ENCODE results near the gene CHST2.
A peak's percentile ranks its signal among the peaks of the same experiment; 100 is the strongest.
"Not testable (repeated sequence)": the region's sequence is repeated elsewhere in the genome, so short reads cannot be mapped to it uniquely, and the experiment has no call there.

CHST2 gene, protein sequence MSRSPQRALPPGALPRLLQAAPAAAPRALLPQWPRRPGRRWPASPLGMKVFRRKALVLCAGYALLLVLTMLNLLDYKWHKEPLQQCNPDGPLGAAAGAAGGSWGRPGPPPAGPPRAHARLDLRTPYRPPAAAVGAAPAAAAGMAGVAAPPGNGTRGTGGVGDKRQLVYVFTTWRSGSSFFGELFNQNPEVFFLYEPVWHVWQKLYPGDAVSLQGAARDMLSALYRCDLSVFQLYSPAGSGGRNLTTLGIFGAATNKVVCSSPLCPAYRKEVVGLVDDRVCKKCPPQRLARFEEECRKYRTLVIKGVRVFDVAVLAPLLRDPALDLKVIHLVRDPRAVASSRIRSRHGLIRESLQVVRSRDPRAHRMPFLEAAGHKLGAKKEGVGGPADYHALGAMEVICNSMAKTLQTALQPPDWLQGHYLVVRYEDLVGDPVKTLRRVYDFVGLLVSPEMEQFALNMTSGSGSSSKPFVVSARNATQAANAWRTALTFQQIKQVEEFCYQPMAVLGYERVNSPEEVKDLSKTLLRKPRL

DNA sequence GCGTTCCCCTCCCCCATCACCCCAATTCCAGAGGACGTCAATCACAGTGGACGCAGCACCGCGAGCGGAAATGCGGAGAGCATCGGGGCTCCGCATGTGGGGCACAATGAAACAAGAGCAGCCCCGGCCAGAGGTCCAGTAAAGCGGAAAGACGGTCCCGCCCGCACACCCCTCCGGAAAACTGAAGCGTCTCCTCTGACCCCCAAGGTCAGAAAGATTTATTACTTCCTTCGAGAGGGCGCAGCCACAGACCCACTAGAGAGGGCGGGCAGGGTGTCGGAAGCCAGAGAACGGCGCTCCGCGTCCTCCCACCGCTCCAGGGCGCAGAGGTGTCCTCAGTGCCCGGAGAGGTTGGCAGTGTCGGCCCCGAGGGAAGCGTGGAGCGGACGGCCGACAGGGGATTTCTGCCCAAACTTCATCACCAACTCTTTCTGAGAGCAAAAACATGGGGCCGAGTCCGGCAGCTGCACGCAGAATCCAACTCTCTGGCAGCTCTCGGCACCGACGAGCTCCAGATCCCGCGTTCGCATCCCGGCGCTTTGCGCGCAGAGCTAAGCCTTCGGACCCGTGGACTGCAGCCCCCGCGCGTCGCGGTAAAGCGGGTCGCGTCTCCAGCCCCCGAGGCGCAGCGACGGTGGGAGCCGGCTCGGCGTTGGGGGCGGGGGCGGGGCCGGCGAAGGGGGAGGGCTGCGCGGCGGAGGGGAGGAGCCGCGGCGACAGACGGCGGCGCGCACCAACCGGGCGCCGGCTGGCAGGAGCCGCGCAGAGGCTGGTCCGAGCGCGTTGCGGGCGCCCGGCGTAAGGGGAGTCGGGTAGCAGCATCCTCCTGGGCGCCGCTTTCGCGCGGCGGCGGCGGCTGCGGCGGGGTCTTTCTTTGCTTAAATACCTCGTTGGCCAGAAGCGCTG is at the start of gene CHST2:
CHST2 (plus strand) TSS at position 763 of the 906 bp plus-strand sequence. CDS start 1,046 bp downstream, outside the sequence.
- DNase-seq, result no peak

DNA sequence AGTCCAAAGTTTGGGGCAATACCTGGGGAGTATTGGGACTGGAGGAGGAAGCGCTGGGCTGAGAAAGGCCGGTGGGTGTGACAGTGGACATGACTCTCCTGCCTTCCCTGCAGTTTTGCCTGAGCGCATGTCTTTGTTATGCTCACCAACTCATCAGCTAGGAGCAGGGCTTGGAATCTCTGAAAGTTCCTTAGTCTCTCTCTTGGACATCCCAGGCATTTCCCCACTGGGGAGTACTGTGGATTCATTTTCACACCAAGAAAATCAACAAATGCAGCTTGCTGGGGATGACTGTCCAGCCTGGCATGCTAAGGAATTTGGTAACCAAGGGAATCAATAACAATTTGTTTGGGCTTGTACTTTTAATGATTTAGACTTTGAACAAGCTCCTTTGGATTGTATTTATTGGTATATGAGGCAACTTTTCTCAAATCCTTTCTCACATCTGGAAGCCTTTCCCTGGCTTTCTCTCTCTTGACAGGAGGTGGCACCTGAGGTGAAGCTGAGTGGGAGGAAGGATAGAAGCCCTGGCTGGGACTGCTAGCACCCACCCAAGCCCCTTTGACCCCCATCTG is 48.5 kb upstream of the CHST2 start:
- no peak for DNase-seq

DNA sequence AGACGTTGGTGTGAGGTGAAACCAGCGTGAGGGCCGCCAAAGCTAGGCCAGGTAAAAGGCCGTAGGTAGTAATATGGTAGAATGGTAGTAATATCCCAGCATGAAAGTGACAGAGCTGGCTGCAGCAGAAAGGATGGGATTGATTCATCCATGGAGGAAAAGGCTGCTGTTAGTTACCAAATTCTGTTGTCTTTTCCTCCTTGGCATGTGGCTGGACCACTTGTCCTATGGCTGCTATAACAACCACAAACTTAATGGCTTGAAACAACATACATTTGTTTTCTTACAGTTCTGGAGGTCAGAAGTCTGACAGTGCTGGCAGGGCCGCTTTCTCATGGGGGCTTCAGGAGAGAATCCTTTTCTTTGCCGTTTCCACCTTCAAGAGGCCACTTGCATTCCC is 47.8 kb upstream of the CHST2 start:
- no peak for DNase-seq

DNA sequence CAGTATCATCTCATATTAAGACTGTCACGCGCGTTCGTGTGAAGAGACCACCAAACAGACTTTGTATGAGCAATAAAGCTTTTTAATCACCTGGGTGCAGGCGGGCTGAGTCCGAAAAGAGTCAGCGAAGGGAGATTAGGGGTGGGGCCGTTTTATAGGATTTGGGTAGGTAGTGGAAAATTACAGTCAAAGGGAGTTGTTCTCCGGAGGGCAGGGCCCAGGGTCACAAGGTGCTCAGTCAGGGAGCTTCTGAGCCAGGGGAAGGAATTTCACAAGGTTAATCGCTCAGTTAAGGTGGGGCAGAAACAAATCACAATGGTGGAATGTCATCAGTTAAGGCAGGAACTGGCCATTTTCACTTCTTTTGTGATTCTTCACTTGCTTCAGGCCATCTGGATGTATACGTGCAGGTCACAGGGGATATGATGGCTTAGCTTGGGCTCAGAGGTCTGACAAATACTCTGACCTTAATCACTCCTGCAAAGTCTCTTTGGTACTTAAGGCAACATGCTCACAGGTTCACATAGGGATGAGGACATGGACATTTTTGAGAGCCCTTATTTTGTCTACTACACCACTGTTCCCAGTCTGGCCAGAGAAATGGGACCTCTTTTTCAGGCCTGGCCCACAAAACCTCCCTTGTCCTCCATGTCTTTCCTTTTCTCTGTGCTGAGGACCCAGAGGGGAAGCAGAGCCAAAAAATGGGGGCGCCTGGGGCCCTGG is 47.1 kb upstream of the CHST2 start:
- DNase-seq, result not testable (repeated sequence)

DNA sequence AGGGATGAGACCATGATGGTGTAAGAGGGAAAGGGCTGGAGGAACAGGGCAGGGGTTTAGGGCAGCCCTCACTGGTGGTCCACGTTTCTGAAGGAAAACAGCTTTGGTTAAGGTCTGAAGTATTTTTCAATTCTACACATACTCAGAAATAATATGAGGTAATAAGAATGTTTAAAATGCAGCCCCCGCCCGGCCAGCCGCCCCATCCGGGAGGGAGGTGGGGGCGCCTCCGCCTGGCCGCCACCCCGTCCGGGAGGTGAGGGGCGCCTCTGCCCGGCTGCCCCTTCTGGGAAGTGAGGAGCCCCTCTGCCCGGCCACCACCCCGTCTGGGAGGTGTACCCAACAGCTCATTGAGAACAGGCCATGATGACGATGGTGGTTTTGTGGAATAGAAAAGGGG is 46.0 kb upstream of the CHST2 start:
- not testable (repeated sequence) for DNase-seq

DNA sequence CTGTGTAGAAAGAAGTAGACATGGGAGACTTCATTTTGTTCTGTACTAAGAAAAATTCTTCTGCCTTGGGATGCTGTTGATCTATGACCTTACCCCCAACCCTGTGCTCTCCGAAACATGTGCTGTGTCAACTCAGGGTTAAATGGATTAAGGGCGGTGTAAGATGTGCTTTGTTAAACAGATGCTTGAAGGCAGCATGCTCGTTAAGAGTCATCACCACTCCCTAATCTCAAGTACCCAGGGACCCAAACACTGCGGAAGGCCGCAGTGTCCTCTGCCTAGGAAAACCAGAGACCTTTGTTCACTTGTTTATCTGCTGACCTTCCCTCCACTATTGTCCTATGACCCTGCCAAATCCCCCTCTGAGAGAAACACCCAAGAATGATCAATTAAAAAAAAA is 45.6 kb upstream of the CHST2 start:
- DNase-seq, result not testable (repeated sequence)

DNA sequence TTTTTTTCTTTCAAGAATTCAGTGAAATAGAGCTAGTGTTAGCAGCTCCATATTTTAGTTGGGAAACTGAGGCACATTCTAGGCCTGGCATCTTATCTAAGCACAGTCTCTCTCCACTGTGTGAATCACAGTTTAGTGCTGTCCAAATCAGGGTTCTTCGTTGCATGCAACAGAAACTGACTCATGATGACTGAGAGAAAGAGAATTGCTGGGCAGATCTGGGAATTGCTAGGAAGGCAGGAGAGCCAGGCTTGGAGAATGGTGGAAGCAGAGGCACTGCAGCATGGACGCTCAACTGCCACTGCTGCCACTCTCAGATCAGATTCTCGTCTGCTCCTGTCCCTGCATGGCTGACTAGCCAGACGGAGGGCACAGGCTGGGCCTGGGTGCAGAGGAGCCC is 40.7 kb upstream of the CHST2 start:
- no peak for DNase-seq

DNA sequence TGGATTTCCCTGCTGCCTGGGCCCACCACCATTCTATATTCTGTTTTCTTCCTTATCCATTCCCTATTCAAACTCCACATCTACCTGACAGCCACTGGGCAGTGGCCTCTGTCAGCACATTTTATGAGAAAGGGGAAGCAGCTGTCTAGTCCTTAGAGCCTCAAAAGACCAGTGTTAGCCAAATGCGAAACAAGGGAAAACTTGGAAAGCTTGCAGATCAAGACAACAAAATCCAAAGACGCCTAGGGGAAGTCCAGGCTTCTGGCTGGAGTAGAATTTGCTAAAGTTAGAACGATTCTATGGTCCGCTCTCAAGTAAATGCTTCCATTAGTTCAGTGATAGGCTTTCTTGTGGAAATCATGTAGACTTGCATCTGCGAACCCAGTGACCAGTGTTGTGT is 39.4 kb upstream of the CHST2 start:
- no peak for DNase-seq

DNA sequence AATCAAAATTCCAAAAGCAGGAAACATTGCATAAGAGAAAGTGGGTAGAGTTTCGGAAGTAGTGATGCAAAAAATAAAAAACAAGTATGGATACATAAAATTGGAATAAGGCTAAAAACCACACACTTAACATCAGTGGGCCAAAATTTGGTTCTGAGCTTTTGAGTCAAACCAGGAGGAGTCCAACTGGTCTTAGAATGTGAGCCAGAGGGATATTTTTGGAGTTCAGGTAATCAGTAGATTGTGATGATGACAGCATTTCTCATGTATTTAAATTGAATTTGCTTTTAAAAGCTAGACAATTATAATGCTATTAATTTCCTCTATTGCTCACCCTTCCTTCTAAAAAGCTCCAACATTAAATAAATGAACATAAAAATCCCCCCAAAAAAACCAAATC is 38.2 kb upstream of the CHST2 start:
- DNase-seq, result no peak

DNA sequence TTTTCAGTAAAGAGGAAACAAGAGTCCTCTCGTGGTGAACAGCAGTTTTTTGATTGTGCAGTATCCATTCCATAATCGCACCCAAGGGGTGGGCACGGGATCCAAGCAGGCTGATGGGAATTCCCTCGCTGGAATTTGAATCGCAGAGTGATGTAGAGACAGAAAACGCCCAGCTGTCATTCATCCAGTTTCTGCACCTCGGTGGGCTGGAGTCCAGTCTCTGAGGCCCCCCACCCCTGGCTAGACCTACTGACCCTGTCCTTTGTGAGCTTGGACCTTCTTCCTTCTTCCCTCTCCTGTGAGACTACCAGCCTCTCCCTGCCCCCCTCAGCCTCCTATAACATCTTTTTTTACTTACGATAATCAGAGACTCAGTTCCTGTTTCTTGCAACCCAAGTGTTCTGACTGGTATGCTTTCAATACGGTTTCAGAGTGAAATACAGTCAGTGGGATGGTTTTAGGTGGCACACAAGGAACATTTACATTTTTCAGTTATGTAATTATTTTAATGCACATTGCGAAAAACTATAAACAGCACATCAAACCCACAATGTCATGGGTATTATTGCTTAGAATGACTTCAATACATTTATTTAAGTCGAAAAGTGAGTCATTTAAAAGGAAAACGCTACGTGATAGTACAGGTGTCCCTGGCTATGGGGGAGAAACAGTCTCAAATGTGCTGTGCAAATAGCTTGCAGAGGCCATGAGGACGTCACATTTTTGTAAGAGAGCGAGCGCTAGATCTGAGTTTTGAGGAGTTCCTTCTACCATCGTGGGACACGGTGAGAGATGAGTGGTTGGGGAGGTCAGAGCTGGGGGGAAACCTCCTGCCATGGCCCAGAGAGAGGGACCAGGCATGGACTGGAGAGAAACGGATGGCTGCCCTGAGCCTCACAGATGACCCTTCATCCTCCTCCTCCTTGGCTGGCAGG is 37.5 kb upstream of the CHST2 start:
- no peak for DNase-seq

DNA sequence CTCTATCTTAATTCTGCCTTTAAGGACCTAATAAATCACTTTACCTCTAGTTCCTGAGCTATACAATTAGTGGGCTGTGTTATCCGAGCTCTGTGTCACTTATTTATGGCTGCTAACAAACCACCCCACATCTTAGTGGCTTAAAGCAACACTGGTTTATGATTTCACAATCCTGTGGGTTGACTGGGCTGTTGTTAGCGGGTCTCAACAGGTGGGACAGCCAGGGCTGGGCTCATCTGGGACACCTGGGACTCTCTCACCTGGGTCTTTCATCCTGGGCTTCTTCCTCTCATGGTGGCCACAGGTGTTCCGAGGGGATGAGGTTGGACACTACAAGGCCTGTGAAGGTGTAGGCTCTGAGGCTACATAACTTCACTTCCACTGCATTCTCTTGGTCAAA is 35.8 kb upstream of the CHST2 start:
- DNase-seq, result no peak

DNA sequence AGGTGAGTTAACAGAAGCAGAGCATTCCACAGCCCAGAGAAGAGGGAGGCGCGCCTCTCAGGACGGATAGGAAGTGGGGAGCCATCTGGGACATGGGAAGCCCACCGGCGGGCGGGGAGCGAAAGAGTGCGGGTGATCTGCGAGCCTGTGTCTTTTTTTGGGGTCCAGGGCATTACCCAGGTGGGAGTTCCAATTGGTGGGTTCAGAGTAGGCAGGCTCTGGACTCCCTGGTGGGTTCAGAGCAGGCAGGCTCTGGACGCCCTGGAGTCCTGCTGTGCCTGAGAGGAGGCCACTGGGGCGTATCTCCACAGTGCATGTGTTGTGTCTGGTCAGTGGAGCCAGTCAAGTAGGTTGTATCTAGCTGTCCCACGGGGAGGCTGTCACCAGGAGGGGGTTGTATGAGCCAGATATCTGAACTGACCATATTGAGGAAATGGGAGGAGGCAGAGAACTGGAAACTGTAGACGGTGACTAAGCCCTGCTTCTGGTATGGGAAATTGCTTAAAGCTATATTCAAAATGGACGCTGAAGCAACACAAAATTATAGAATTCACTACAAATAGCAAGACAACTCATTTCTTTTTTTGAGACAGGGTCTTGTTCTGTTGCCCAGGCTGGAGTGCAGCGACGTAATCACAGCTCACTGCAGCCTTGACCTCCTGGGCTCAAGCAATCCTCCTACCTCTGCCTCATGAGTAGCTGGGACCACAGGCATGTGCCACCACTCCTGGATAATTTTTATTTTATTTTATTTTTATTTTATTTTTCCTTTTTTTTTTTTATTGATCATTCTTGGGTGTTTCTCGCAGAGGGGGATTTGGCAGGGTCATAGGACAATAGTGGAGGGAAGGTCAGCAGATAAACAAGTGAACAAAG is 34.5 kb upstream of the CHST2 start:
- DNase-seq, result no peak

DNA sequence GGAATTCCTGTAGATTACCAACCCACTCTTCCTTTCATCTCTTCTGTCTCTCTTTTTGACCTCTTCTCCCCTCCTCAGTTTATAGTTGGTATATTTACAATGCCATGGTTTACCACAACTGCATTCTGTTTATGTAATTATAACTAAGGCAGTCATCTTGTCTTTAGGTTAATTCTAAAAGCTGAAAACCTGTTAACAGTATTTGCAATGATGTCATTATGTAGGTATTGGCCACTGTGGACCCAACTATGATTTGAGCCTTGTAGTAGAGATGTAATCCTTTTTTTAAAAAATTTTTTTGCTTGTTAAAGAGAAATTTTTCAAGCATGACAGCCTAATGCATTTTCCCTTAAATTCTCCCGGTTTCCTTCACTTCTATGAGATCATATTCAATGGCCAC is 30.7 kb upstream of the CHST2 start:
- DNase-seq, result no peak

DNA sequence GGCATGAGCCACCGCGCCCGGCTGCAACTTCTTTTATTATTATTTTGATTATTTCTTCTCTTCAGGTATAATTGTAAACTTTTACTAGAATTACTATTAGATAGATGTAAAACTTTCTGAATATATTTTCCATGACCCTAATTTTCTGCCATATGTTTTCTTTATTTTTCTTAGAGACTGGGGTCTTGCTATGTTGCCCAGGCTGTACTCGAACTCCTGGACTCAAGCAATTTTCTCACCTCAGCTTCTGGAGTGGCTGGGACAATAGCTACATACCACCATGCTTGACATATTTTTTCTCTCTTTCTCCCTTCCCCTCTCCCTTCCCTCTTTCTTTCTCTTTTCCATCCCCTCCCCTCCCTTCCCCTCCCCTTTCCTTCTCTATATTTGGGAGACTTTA is 29.6 kb upstream of the CHST2 start:
- DNase-seq, result no peak

DNA sequence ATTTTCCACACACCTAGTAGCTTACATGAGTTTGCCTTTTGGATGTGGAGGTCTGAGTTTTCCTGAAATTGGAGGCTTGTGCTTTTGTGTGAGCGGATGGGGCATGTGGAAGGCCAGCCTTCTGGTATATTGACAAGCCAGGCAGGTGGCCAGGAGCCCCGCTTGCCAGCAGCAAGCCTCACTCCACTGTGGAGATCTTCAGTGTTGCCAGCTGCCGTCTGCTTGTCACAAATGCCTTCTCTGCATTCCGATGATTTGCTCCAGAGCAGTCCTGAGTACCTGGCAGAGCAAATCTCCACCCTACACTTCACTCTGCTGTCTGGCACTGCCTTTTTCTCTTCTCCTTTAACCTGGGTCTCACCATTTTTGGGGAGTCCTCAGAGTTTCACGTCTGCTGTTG is 29.1 kb upstream of the CHST2 start:
- peak; percentile 31 for DNase-seq

DNA sequence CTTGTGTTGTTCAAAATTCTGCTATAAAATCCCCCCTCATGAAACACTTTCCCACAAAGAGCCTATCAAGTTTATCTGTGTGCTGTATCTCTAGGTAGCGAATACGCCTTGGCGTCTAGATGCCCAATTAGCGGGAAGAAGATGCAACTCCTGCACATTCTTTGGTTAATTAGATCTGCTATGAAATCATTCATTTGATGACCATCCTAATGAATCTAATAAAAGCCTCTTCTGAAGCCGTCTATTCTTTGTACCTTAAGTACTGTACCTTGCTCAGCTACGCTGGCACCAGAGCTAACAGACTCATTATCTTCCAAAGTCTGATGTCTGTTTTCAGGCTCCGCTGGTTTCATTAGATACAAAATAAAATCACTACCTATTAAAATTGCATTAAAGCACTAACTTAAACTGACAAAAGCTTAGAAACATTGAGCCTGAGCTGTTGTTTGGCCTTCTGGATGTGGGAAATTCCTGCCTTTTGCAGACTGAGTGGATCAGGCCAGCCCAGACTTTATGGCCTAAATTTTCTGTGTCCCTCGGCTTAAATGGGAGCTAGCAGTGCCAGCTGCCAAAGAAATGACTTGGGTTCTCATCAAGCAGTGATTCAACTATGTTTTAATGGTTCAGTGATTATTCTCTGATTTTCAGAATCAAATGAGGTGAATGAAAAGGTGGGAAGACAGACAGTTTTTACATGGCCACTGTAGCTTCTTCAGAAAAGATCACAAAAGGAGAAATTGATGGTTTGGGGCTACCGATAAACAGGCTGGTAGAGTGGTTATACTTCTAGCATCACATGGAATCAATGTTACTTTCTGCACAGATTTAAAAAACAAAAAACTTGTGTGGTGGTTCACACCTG is 28.4 kb upstream of the CHST2 start:
- no peak for DNase-seq

DNA sequence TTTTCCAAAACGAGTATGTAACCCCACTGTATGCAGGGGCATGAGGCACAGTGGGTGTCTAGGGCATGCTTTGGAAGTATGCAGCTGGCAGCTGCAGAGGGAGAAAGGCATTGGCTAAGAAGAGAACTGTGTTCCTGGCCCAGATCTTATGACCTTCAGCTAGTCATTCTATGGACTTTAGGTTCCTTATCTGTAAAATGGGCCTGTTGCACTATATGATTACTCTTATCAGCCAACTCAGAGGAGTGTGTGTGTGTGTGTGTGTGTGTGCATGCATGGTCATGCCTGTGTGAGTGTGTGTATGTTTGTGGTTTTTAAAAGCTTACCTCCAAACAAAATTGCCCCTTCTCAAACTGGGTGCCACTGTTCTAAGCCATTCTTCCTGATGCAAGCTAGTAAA is 27.4 kb upstream of the CHST2 start:
- no peak for DNase-seq

DNA sequence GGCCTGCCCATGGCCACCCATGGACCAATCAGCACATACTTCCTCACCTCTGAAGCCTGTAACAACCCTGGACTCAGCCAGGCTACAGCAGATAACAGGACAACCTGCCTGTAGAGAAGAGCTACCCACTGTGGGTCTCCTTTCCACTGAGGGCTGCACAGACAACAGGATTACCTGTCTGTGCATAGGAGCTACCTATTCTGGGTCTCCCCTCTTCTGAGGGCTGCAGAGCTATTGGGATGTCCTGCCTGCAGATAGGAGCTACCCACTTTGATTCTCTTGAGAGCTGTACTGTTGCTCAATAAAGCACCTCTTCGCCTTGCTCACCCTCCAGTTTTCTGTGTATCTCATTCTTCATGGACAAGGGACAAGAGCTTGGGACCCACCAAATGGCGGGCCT is 23.8 kb upstream of the CHST2 start:
- DNase-seq, result no peak

DNA sequence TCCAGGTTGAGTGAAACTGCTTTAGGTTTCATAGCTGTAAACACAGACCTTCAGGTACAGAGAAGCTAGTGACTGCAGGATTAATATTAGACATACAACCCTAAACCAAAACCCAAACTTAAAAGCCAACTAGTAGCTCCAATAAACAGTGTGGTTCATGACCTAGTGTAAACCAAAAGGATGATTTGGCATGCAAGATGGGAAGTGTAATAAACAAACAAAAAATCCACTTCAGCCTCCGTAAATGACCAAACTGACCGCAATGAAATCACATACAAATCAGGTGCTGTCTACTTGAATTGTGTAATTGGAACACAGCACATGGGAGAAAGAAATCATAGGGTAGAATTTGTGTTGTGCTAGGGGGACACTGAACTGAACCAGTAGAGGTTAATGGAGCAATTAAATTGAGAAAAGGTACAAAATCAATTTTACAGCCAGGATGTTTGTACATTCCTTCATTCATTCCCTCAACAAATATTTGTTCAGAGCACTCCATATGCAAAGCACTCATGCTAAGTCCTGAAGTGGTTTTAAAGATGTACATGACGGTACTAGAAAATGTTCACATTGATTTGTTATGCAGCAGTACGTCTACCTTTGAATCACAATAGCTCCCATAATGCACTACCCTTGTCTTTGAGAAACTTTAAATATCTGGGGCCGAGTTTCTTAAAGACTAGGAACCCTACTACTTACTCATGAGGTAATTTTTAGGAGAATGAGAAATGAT is 21.4 kb upstream of the CHST2 start:
- DNase-seq, result no peak

All from NCI-H1092 (cell line).